Testis (tissue), 2 donors: Measurements from ENCODE around the gene WTAP.

ENCODE experiments used
- POLR2A ChIP-seq: fragments of 450-650 bp; IDR thresholded peaks from one replicate; pipeline ENCODE4 v1.6.1; 2017; ENCODE audit warnings: antibody characterized with exemption, mild to moderate bottlenecking, moderate library complexity
- TF ChIP-seq, protein P1 (sequence below), 3 experiments: fragments of 450-650 bp in 2 of 3; fragments of 200-600 bp in 1 of 3; sonication (generic) in 1 of 3; IDR thresholded peaks; one replicate each; pipeline ENCODE4 v1.5.1; 2016 to 2019; ENCODE audit warnings: antibody characterized with exemption in 3 of 3, mild to moderate bottlenecking in 2 of 3, moderate library complexity in 1 of 3

DNA sequence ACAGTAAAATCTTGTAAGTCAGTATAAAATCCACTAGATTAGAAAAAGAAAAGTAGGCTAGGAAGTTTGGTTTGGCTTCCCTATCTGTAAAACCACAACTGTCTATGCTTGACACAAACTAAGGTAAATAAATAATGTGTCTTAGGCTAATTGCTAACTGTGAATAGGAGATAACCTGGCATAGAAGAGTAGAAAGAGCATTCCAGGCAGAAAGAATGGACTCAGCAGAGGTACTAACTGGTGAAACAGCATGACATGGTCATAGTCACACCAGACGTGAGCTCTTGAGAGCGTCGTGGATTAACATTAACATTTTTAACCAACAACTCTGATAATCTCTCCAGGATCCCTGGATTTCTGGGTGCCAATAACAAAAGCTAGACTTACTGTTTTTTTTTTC lies 8.7 kb upstream of the WTAP start:
- TF ChIP-seq POLR2A = no peak
- TF ChIP-seq, protein P1, sequence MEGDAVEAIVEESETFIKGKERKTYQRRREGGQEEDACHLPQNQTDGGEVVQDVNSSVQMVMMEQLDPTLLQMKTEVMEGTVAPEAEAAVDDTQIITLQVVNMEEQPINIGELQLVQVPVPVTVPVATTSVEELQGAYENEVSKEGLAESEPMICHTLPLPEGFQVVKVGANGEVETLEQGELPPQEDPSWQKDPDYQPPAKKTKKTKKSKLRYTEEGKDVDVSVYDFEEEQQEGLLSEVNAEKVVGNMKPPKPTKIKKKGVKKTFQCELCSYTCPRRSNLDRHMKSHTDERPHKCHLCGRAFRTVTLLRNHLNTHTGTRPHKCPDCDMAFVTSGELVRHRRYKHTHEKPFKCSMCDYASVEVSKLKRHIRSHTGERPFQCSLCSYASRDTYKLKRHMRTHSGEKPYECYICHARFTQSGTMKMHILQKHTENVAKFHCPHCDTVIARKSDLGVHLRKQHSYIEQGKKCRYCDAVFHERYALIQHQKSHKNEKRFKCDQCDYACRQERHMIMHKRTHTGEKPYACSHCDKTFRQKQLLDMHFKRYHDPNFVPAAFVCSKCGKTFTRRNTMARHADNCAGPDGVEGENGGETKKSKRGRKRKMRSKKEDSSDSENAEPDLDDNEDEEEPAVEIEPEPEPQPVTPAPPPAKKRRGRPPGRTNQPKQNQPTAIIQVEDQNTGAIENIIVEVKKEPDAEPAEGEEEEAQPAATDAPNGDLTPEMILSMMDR (IDR thresholded peaks at IDR 0.05) = no peak
